ENCODE data around the gene MED13L. TPM values are rescaled to one million over a fixed set of nuclear protein-coding genes. Genes with fewer than 3 reads are reported as not detected.

Gene MED13L
- total and polyA plus RNA-seq, 2 of the 4 experiments (the other 2 are of a cell fraction): 17.9 to 49.1 TPM

DNA sequence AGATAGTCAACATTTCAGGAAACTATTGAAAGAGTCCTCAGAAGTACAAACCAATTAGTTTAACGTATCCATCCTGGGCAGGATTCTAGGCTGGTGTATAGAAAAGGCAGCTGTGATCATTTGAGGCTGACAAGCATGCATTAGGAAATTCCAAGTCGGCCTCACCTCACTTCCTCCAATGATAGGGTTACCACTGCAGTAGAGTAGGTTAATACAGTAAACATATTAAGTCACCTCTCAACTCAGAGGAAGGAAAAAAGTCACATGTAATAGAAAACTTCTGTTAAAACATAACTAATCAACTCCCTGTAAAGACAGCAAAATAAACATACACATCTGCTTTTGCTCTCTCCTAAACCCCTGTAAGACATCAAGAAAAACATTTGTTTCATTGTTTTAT is 33.5 kb downstream of the MED13L start:
- Histone ChIP-seq H4K20me1 (ENCODE audit: insufficient read depth, low read length) (peaks cover 84% of the 10 kb centered on the region), H3K79me1 (ENCODE audit: low read depth in 1 of 2, low read length in 2 of 2) (peaks cover 14 to 62% of the 10 kb centered on the region in 2 experiments; a peak in 3 of 4 replicates), H4K8ac (ENCODE audit: low read depth in 2 of 2, low read length in 2 of 2) (no peak overlapping the region), H2AK5ac (ENCODE audit: low read depth, low read length) (no peak overlapping the region), H3K4me1 (ENCODE audit: control insufficient read depth, insufficient read depth, low read length) (peaks cover 11% of the 10 kb centered on the region), H3K14ac (replicated peaks; ENCODE audit: low read depth, low read length) (no peak overlapping the region), H2BK120ac (ENCODE audit: low read depth, low read length) (no peak overlapping the region), H4K91ac (ENCODE audit: insufficient read depth, low read depth, low read length) (no peak overlapping the region), H2AK9ac (replicated peaks; ENCODE audit: low read depth, low read length, poor library complexity) (no peak overlapping the region), H4K5ac (ENCODE audit: low read depth, low read length) (no peak overlapping the region), H3K4ac (ENCODE audit: low read depth, low read length) (no peak overlapping the region), H2BK15ac (ENCODE audit: low read depth, low read length) (no peak overlapping the region), H3K18ac (ENCODE audit: low read depth, low read length) (no peak overlapping the region), H2BK20ac (ENCODE audit: low read depth, low read length) (no peak overlapping the region), H3K9me3 (ENCODE audit: control insufficient read depth, insufficient read depth, low read length) (no peaks in the 10 kb centered on the region), H3K27ac (ENCODE audit: insufficient read depth, low read length) (no peak overlapping the region), H3K4me2 (ENCODE audit: low read depth, low read length) (no peak overlapping the region), H3K36me3 (ENCODE audit: control insufficient read depth, insufficient read depth, low read length) (no peaks in the 10 kb centered on the region), H3K9me1 (ENCODE audit: insufficient read depth, low read length) (peaks cover 18% of the 10 kb centered on the region), H3K27me3 (ENCODE audit: control insufficient read depth, insufficient read depth, low read length) (no peaks in the 10 kb centered on the region), H2BK5ac (ENCODE audit: low read depth, low read length, poor library complexity, severe bottlenecking) (no peak overlapping the region), H3K4me3 (ENCODE audit: insufficient read depth, low read depth, low read length) (no peak overlapping the region), H3K23ac (ENCODE audit: low read depth, low read length) (no peak overlapping the region), H3K56ac (ENCODE audit: extremely low read depth, insufficient read depth, low read length) (no peak overlapping the region), H3K9ac (ENCODE audit: low read depth, low read length) (no peak overlapping the region), H2AFZ (replicated peaks; ENCODE audit: low read length, poor library complexity) (no peak overlapping the region)
- CTCF ChIA-PET: no interaction called here
- peak; percentile 75 for ATAC-seq (ENCODE audit: low read depth)
- POLR2A ChIA-PET (ENCODE audit: unreplicated experiment): no interaction called here
- WGBS, 2 experiments (ENCODE audit: extremely low coverage in 2 of 2, insufficient read length in 1 of 2): no CpG with 5 or more reads among the region's 2 CpGs
- dilution Hi-C loops (cut with HindIII; ENCODE audit: low sequenced_read_pairs, unreplicated experiment) (no loop called here), in situ Hi-C loops (cut with MboI; ENCODE audit: low sequenced_read_pairs) (no loop called here), intact Hi-C loops (cut with micrococcal nuclease) (no loop called here)
- peak; percentile 74 for DNase-seq
- no peak for TF ChIP-seq RAD21 (IDR thresholded peaks at IDR 0.05; ENCODE audit: low read length)
- no TSS peak for BruUV-seq (replicated peaks)
